WTC11 (cell line): ENCODE measurements around the gene COL5A1. TPM values are rescaled to one million over a fixed set of nuclear protein-coding genes. Genes with fewer than 3 reads are reported as not detected.

Experiments used
- ATAC-seq: fragments of 200-7000 bp; cut with Tn5 transposase; 2 replicates; pipeline ENCODE4 v1.10.0; 2021; ENCODE audit warnings: mild to moderate bottlenecking, moderate library complexity
- CTCF ChIA-PET: fragments of 300-600 bp; sonication (Branson Sonifier 250); formaldehyde crosslinking; loops from one replicate; lab custom pipeline; 2021; ENCODE audit warnings: antibody characterized with exemption; lab: Charles Lee
- POLR2A ChIA-PET: fragments of 350-600 bp; sonication (Branson Sonifier 250); formaldehyde crosslinking; loops from one replicate; lab custom pipeline; 2021; ENCODE audit warnings: antibody characterized with exemption; lab: Charles Lee
- DNase-seq: peaks from one replicate; pipeline ENCODE4 v3.0.0; 2021; ENCODE audit warnings: low spot score
- H3K27ac Mint-ChIP-seq: 2 replicates; pipeline ENCODE4 v1.8.0; 2021; ENCODE audit warnings: mixed read lengths
- H3K27me3 Mint-ChIP-seq: 2 replicates; pipeline ENCODE4 v1.8.0; 2021; ENCODE audit warnings: low read depth, mild to moderate bottlenecking, moderate library complexity, mixed read lengths
- H3K36me3 Mint-ChIP-seq: 2 replicates; pipeline ENCODE4 v1.8.0; 2021; ENCODE audit warnings: mixed read lengths
- H3K4me1 Mint-ChIP-seq: 2 replicates; pipeline ENCODE4 v1.8.0; 2022; ENCODE audit warnings: mixed read lengths
- H3K4me3 Mint-ChIP-seq: 2 replicates; pipeline ENCODE4 v1.8.0; 2021; ENCODE audit warnings: mild to moderate bottlenecking, moderate library complexity, mixed read lengths
- H3K9me3 Mint-ChIP-seq: 2 replicates; pipeline ENCODE4 v1.8.0; 2021; ENCODE audit warnings: mixed read lengths
- ATF2 ChIP-seq: sonication (generic); formaldehyde crosslinking; IDR thresholded peaks from 2 replicates; pipeline ENCODE4 v1.8.1; 2022; ENCODE audit warnings: low read depth, missing genetic modification reagents, borderline replicate concordance
- ATF6 ChIP-seq: sonication (generic); formaldehyde crosslinking; IDR thresholded peaks from 2 replicates; pipeline ENCODE4 v1.8.1; 2023; ENCODE audit warnings: mild to moderate bottlenecking, missing genetic modification reagents
- CREM ChIP-seq: sonication (generic); formaldehyde crosslinking; IDR thresholded peaks from 2 replicates; pipeline ENCODE4 v1.8.1; 2022; ENCODE audit warnings: mild to moderate bottlenecking, missing genetic modification reagents, moderate library complexity
- E2F5 ChIP-seq: sonication (generic); formaldehyde crosslinking; IDR thresholded peaks from 2 replicates; pipeline ENCODE4 v1.8.1; 2022; ENCODE audit warnings: mild to moderate bottlenecking, moderate library complexity, missing genetic modification reagents
- FOXJ3 ChIP-seq: sonication (generic); formaldehyde crosslinking; IDR thresholded peaks from 2 replicates; pipeline ENCODE4 v1.9.0; 2021; ENCODE audit warnings: missing genetic modification reagents, mild to moderate bottlenecking, borderline replicate concordance
- FOXP4 ChIP-seq: sonication (generic); formaldehyde crosslinking; IDR thresholded peaks from 2 replicates; pipeline ENCODE4 v1.8.0; 2022; ENCODE audit warnings: mild to moderate bottlenecking, missing genetic modification reagents
- GABPB1 ChIP-seq: sonication (generic); formaldehyde crosslinking; IDR thresholded peaks from 2 replicates; pipeline ENCODE4 v1.8.1; 2023; ENCODE audit warnings: mild to moderate bottlenecking, missing genetic modification reagents
- JUN ChIP-seq: sonication (generic); formaldehyde crosslinking; IDR thresholded peaks from 2 replicates; pipeline ENCODE4 v1.8.0; 2023; ENCODE audit warnings: mild to moderate bottlenecking, missing genetic modification reagents
- KAT7 ChIP-seq: sonication (generic); formaldehyde crosslinking; IDR thresholded peaks from 2 replicates; pipeline ENCODE4 v1.8.1; 2023; ENCODE audit warnings: missing genetic modification reagents, mild to moderate bottlenecking, borderline replicate concordance
- MAX ChIP-seq: sonication (generic); formaldehyde crosslinking; IDR thresholded peaks from 2 replicates; pipeline ENCODE4 v1.8.0; 2022; ENCODE audit warnings: mild to moderate bottlenecking, missing genetic modification reagents
- MXD4 ChIP-seq: fragments of 250-450 bp; sonication (Bioruptor Pico); IDR thresholded peaks from 2 replicates; pipeline ENCODE4 v1.8.0; 2021; ENCODE audit warnings: mild to moderate bottlenecking, moderate library complexity, borderline replicate concordance
- NFE2L1 ChIP-seq: sonication (generic); formaldehyde crosslinking; IDR thresholded peaks from 2 replicates; pipeline ENCODE4 v1.8.1; 2023; ENCODE audit warnings: missing genetic modification reagents
- NR2C2 ChIP-seq: sonication (generic); formaldehyde crosslinking; IDR thresholded peaks from 2 replicates; pipeline ENCODE4 v1.8.0; 2022; ENCODE audit warnings: mild to moderate bottlenecking, missing genetic modification reagents
- SMAD4 ChIP-seq: sonication (generic); formaldehyde crosslinking; IDR thresholded peaks from 2 replicates; pipeline ENCODE4 v1.8.0; 2022; ENCODE audit warnings: mild to moderate bottlenecking, missing genetic modification reagents
- SOX15 ChIP-seq: fragments of 250-450 bp; sonication (Bioruptor Pico); IDR thresholded peaks from 2 replicates; pipeline ENCODE4 v1.9.0; 2021; ENCODE audit warnings: mild to moderate bottlenecking
- SP1 ChIP-seq: sonication (generic); formaldehyde crosslinking; conservative IDR thresholded peaks from 2 replicates; pipeline ENCODE4 v1.8.1; 2022; ENCODE audit warnings: missing genetic modification reagents
- TCF7 ChIP-seq: sonication (generic); formaldehyde crosslinking; IDR thresholded peaks from 2 replicates; pipeline ENCODE4 v1.8.0; 2022; ENCODE audit warnings: mild to moderate bottlenecking, low read depth, missing genetic modification reagents, moderate library complexity
- TEAD1 ChIP-seq: sonication (generic); formaldehyde crosslinking; IDR thresholded peaks from 2 replicates; pipeline ENCODE4 v1.8.0; 2022; ENCODE audit warnings: mild to moderate bottlenecking, missing genetic modification reagents
- TP53 ChIP-seq: sonication (generic); formaldehyde crosslinking; IDR thresholded peaks from 2 replicates; pipeline ENCODE4 v1.8.1; 2023; ENCODE audit warnings: mild to moderate bottlenecking, missing genetic modification reagents
- ZNF121 ChIP-seq: sonication (generic); formaldehyde crosslinking; IDR thresholded peaks from 2 replicates; pipeline ENCODE4 v1.8.0; 2023; ENCODE audit warnings: missing genetic modification reagents
- ZNF512 ChIP-seq: sonication (generic); formaldehyde crosslinking; IDR thresholded peaks from 2 replicates; pipeline ENCODE4 v1.8.1; 2022; ENCODE audit warnings: missing genetic modification reagents, borderline replicate concordance
- total RNA-seq: library from RNA; stranded (reverse); gene quantifications from 3 replicates; pipeline ENCODE4 v1.2.3, GENCODE V29; 2021

Gene COL5A1
- total RNA-seq, 1 experiment from 2014 or later = 13.5 TPM

- no peak for TF ChIP-seq SP1 (CRISPR knock-in tag)
- TF ChIP-seq ZNF512 = no peak
- TF ChIP-seq TEAD1 (CRISPR knock-in tag) = no peak
- TF ChIP-seq JUN (CRISPR knock-in tag) = no peak
- TF ChIP-seq GABPB1 (CRISPR knock-in tag) = no peak
- no peak for TF ChIP-seq NR2C2 (CRISPR knock-in tag)
- no peak for TF ChIP-seq E2F5 (CRISPR knock-in tag)
- TF ChIP-seq SOX15 (CRISPR knock-in tag) = no peak
- no peak for TF ChIP-seq ZNF121 (CRISPR knock-in tag)
- TF ChIP-seq TP53 = no peak
- no peak for TF ChIP-seq CREM (CRISPR knock-in tag)
- TF ChIP-seq MAX (CRISPR knock-in tag) = no peak
- no peak for TF ChIP-seq ATF2
Observed at GRCh38 chr9:134768709-134769351, 127.2 kb downstream of the COL5A1 start (continued).

- H3K4me1 Mint-ChIP-seq = no peaks in the 10 kb centered on the region
- H3K27me3 Mint-ChIP-seq = no peaks in the 10 kb centered on the region
- CTCF ChIA-PET = interaction anchor here (1.2 to 1.8 kb wide), 2 partner anchors 11 to 212 kb away, joined by 5 to 6 read pairs; no protein-coding TSS in a partner anchor
- ATAC-seq (no peak), DNase-seq (no peak)
- no peaks in the 10 kb centered on the region for H3K36me3 Mint-ChIP-seq
- POLR2A ChIA-PET = no interaction called here
- TF ChIP-seq TCF7 (CRISPR knock-in tag) (no peak), NFE2L1 (CRISPR knock-in tag) (no peak), FOXJ3 (CRISPR knock-in tag) (no peak), MXD4 (CRISPR knock-in tag) (no peak), ATF6 (no peak), KAT7 (no peak), SMAD4 (CRISPR knock-in tag) (no peak), FOXP4 (CRISPR knock-in tag) (no peak)
- no peaks in the 10 kb centered on the region for H3K9me3 Mint-ChIP-seq
- no peak overlapping the region for H3K27ac Mint-ChIP-seq
- no peak overlapping the region for H3K4me3 Mint-ChIP-seq
Observed at GRCh38 chr9:134770972-134771971, 129.7 kb downstream of the COL5A1 start.
